GM18907 (cell line): Measurements from ENCODE around the gene SIK3.
"Not testable (repeated sequence)": the region's sequence is repeated elsewhere in the genome, so short reads cannot be mapped to it uniquely, and the experiment has no call there.

Experiments
- ATAC-seq: cut with Tn5 transposase; IDR thresholded peaks from one replicate; pipeline ENCODE4 v1.9.1; 2021; ENCODE audit warnings: mild to moderate bottlenecking, moderate library complexity; ENCODE audit not compliant: unreplicated experiment

Gene SIK3

DNA sequence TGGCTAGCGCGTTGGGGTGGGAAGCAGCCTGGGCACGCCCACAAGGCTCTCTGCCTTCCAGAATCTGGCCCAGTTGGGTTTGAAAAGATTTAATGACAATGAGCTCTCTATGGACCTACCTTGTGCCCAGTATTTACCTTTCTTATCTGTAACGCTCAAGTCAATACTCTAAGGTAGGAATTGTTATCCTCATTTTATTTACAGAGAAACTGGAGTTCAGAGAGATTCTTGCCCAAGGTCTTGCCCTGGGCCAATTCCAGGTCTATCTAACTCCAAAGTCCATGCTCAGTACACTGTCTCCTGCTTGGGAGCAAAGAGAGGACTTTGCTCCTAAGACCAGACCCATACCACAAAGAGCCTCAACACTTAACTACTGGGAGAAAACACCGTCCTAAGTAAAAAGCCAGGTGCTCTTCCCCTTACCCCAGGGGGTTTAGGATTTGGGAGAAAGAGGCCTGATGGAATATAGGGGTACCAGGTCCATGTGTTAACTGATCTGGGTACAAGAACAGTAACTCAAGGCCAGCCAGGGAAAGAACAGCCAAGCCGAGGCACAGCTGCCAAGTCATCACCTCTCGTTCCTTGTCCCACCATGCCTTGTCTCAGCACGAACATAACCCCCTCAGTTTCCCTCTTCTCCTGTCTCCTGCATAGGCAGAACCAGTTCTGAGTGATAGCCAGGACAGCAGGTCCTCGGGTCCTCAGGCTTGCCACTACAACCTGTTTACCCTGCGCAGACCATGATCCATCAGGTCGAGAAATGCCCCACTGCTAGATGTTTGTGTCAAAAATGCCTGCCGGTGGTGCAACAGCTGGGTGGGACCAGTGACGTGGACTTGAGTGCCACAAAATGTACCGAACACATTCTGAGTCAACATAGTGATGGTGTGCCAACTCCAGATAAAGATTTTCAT lies 289.7 kb downstream of the SIK3 start:
- ATAC-seq, result no peak

DNA sequence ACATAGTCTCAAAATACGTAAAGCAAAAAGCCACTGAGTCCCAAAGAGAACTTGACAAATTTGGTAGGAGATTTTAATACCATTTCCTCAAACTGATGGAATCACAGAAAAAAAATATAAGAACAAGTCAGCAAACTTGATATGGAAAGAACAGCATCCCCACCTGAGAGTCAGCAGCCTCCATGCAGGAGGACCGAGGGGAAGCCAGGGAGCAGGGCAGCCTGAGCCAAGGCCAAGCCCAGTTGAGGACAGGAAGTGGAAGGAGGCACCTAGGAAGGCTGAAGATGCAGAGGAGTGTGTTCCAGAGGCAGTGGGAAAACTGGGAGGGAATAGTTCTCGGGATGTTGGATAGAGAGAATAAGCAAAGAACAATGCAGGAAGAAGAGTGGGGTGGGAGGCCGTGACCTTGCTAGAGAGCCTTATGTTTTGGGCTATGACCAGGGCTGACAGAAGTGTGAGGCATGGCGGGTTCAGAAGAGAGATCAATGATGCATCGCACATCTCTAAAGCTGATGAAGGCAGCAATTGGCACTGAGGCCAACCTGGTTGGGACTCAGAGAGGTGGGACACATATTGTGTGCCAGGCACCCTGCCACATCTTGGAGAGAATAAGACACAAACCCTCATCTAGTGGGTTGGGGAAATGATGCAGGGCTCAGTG lies 290.5 kb downstream of the SIK3 start:
- no peak for ATAC-seq

DNA sequence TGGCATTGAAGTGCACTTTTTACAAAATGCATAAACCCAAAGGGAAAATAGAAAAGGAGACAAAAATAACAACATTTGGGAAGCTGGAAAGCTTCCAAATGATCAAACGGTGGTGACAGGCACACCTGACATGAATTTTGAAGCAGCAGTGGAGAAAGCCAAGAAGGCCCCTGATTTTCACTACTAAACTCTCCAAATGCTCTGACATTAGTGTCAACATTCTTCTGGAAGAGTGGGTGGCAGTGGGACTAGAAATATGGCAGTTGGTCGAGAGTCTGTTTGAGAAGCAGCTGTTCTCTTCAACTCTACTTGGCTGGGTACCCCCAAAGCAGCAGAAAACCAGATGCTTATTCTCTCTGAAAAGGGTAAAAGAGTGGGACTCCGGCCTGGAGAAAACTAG lies 294.2 kb downstream of the SIK3 start:
- ATAC-seq, result no peak

DNA sequence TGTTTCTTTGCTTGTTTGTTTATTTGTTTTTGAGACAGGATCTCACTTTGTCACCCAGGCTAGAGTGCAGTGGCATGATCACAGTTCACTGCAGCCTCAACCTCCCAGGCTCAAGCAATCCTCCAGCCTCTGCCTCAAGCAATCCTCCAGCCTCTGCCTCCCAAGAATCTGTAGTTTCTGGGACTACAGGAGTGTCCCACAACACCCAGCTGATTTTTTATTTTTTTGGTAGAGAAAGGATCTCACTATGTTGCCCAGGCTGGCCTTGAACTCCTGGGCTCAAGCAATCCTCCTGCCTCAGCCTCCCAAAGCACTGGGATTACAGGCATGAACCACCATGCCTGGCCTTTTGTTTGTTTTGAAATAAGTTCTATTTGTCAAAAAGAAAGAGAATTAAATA lies 296.6 kb downstream of the SIK3 start:
- ATAC-seq, result not testable (repeated sequence)

DNA sequence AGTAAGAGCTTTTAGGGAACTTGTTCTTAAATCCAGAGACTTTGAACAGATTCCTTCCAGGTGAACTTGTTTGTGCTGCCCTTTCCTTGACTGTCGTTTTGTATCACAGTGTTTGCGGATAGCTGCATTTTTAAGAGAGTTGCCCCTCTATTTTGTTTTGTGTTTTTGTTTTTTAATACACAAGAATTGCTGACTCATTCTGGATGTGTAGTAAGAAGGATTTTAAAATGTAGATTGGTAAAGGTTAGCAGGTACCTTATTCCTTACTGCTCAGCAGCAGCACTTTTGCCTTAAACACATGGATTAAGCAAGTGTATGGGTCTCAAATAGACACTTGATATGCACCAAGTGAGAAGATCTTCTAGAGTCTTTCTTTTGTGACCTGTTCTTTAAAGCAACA lies 297.6 kb downstream of the SIK3 start:
- ATAC-seq, result no peak

DNA sequence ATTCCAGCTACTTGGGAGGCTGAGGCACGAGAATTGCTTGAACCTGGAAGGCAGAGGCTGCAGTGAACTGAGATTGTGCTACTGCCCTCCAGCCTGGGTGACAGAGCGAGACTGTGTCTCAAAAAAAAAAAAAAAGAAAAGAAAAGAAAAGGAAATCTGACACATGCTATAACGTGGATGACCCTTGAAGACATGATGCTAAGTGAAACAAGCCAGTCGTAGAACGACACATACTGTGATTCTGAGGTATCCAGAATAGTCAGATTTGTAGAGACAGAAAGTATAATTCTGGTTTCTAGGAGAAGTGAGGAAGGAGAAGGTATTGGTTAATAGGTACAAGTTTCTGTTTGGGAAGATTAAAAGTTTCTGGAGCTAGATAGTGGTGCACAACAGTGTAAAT lies 299.9 kb downstream of the SIK3 start:
- no peak for ATAC-seq

DNA sequence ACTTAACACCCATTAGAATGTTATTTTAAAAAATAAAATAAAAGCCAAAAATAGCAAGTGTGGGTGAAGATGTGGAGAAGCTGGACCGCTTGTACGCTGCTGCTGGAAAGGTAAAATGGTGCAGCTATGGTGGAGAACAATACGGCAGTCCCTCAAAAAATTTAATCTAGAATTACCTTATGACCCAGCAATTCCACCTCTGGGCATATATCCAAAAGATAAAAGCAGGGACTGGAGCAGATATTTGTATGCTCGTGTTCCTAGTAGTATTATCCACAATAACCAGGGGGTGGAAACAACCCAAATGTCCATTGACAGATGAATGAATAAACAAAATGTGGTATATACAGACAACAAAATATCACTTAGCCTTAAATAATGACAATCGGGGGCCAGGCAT lies 300.4 kb downstream of the SIK3 start:
- no peak for ATAC-seq

- no peak for ATAC-seq
Observed at GRCh38 chr11:116796548-116796947, 301.7 kb downstream of the SIK3 start.

GRCh38 chr11:116794851-116795250 lies 303.4 kb downstream of the SIK3 start:
- ATAC-seq, result no peak

DNA sequence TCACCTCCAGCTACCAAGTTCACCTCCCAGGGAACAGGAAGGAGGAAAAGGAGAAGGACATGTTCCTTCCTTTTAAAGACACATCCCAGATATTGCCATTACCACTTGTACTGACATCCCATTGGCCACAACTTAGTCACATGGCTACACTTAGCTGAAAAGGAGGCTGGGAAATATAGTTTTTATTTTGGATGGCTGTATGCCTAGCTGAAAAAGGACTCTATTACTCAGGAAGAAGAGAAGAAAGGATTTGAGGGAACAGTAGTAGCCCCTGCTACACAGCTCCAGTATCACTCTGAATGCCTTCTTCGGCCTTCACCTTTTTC lies 304.5 kb downstream of the SIK3 start:
- no peak for ATAC-seq
